Natural killer cell (primary cell): Measurements from ENCODE around the gene SNX9. TPM values are rescaled to one million over a fixed set of nuclear protein-coding genes. Genes with fewer than 3 reads are reported as not detected.

Experiments used
- ATAC-seq, 3 donors: fragments of 150-1000 bp in 2 of 3; fragments of 200-7000 bp in 1 of 3; cut with Tn5 transposase; 1 replicate in 1 of 3; 2 replicates in 2 of 3; pipeline ENCODE4 v1.10.0; 2021; ENCODE audit warnings: mild to moderate bottlenecking in 2 of 3, moderate library complexity in 2 of 3
- DNase-seq, 2 donors: peaks; one replicate each; pipeline versions ENCODE4 v3.0.0 to v3.0.0-alpha.2; 2013 to 2021; ENCODE audit warnings: mixed read lengths in 1 of 2
- H3K27ac ChIP-seq: one replicate; pipeline ENCODE4 v1.5.1; 2013; ENCODE audit warnings: mild to moderate bottlenecking, low read length
- H3K27me3 ChIP-seq: one replicate; pipeline ENCODE4 v1.6.1; 2013; ENCODE audit warnings: low read length; ENCODE audit not compliant: control insufficient read depth, insufficient read depth
- H3K36me3 ChIP-seq: one replicate; pipeline ENCODE4 v1.6.1; 2013; ENCODE audit warnings: low read length; ENCODE audit not compliant: control insufficient read depth, insufficient read depth
- H3K4me1 ChIP-seq: one replicate; pipeline ENCODE4 v1.6.1; 2013; ENCODE audit warnings: low read length; ENCODE audit not compliant: control insufficient read depth, insufficient read depth
- H3K4me3 ChIP-seq: one replicate; pipeline ENCODE4 v1.5.1; 2013; ENCODE audit warnings: low read length
- H3K9me3 ChIP-seq: one replicate; pipeline ENCODE4 v1.6.1; 2013; ENCODE audit warnings: low read length; ENCODE audit not compliant: control insufficient read depth, insufficient read depth
- H3K27ac Mint-ChIP-seq, 2 donors: one replicate each; pipeline ENCODE4 v1.8.0; 2022; ENCODE audit warnings: mild to moderate bottlenecking in 2 of 2, mixed read lengths in 2 of 2, moderate library complexity in 1 of 2
- H3K27me3 Mint-ChIP-seq, 2 donors: one replicate each; pipeline ENCODE4 v1.8.0; 2022; ENCODE audit warnings: low read depth in 2 of 2, mixed read lengths in 2 of 2
- H3K36me3 Mint-ChIP-seq: one replicate; pipeline ENCODE4 v1.8.0; 2022; ENCODE audit warnings: mixed read lengths
- H3K4me1 Mint-ChIP-seq, 2 donors: one replicate each; pipeline ENCODE4 v1.8.0; 2022; ENCODE audit warnings: mixed read lengths in 2 of 2
- H3K4me3 Mint-ChIP-seq: one replicate; pipeline ENCODE4 v1.8.0; 2022; ENCODE audit warnings: mild to moderate bottlenecking, moderate library complexity, mixed read lengths
- H3K9me3 Mint-ChIP-seq, 2 donors: one replicate each; pipeline ENCODE4 v1.8.0; 2022; ENCODE audit warnings: mixed read lengths in 2 of 2
- CTCF ChIP-seq: fragments of 200-600 bp; IDR thresholded peaks from one replicate; pipeline ENCODE4 v1.8.0; 2022; ENCODE audit warnings: antibody characterized with exemption
- WGBS: methylation state at CpG from one replicate; pipeline ENCODE4 v1.1.7; 2013; ENCODE audit warnings: missing lambda C conversion rate; ENCODE audit not compliant: insufficient coverage; 5-methylcytosine and 5-hydroxymethylcytosine counted together
- intact Hi-C: fragments of 100-400 bp; cut with micrococcal nuclease; formaldehyde crosslinking; loops from one replicate; pipeline ENCODE4 v1.14.2; 2022
- total RNA-seq, 4 donors: library from RNA; stranded (reverse); fragments of 120-200 nt in 1 of 4; gene quantifications; one replicate each; pipeline versions ENCODE4 v1.2.3 to v1.2.4, GENCODE V29; 2013 to 2022

Gene SNX9
- total RNA-seq, 3 donors from 2014 or later (not counting 1 experiment from before 2014, with no cell fraction given), result 6.0 to 9.7 (median 7.3) TPM

DNA sequence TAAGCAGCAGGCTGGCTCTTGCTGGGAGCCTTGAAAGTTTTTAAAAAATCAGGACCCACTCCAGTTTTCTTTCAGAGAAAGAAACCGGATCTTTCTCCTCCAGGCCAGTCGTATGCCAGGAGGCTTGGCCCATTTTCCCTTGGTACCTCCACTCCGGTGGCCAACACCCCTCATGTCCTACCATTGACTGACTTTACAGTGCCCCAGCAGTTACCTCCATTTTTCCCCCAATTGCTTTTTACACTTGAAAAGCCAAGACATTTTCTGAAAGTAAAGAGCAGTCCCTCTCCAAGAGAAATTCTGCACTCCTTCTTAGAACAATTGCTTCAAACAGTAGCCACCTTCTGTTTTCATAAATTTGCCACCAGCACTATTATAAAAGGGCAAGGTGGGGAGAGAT is 47.7 kb upstream of the SNX9 start:
- 96% methylated on average over 3 of the region's 3 CpGs for WGBS

DNA sequence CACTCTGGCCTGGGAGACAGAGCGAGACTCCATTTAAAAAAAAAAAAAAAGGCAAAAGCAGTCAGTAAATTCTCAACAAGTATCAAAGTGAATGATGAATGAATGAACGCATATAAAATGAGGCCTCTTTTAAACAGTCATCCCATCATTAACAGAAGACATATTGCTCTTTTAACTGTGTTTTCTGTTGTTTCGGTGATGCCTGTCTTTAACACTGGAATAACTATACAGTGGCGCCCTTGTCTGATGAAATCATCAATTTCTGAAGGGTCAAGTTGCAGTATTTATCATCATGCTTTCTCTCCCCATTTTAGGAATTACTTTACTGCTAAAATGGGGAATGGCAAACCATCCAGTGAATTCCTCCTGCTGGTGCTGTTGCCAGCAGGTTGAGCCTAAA is 45.7 kb upstream of the SNX9 start:
- Histone ChIP-seq H3K4me3 (no peak overlapping the region), H3K27me3 (no peaks in the 10 kb centered on the region), H3K4me1 (no peaks in the 10 kb centered on the region), H3K9me3 (no peaks in the 10 kb centered on the region), H3K36me3 (no peaks in the 10 kb centered on the region), H3K27ac (no peak overlapping the region)
- ATAC-seq (no peak), DNase-seq (no peak)
- no peak for TF ChIP-seq CTCF
- Mint-ChIP-seq H3K4me1 (peaks cover 0 to 11% of the 10 kb centered on the region in 2 donors), H3K36me3 (no peaks in the 10 kb centered on the region), H3K4me3 (no peak overlapping the region), H3K9me3 (no peaks in the 10 kb centered on the region), H3K27me3 (peaks cover 16 to 21% of the 10 kb centered on the region in 2 donors), H3K27ac (no peak overlapping the region)
- 93% methylated on average over 4 of the region's 4 CpGs for WGBS
- intact Hi-C loops, result no loop called here

More for the DNA sequence above, 47.7 kb upstream of the SNX9 start:
- intact Hi-C loops, result no loop called here
- no peak for TF ChIP-seq CTCF
- H3K27me3 ChIP-seq, result no peaks in the 10 kb centered on the region
- Mint-ChIP-seq H3K4me1 (peaks cover 0 to 11% of the 10 kb centered on the region in 2 donors), H3K27ac (no peak overlapping the region), H3K9me3 (no peaks in the 10 kb centered on the region), H3K27me3 (peaks cover 20 to 25% of the 10 kb centered on the region in 2 donors), H3K4me3 (no peak overlapping the region), H3K36me3 (no peaks in the 10 kb centered on the region)
- H3K36me3 ChIP-seq, result no peaks in the 10 kb centered on the region
- H3K4me3 ChIP-seq, result no peak overlapping the region
- no peaks in the 10 kb centered on the region for H3K9me3 ChIP-seq
- H3K4me1 ChIP-seq, result no peaks in the 10 kb centered on the region
- no peak overlapping the region for H3K27ac ChIP-seq
- ATAC-seq, result no peak
- no peak for DNase-seq

- no peaks in the 10 kb centered on the region for H3K36me3 ChIP-seq
- intact Hi-C loops, result no loop called here
- DNase-seq, result no peak
- H3K36me3 Mint-ChIP-seq, result no peaks in the 10 kb centered on the region
- H3K9me3 Mint-ChIP-seq, result no peaks in the 10 kb centered on the region
- H3K4me1 Mint-ChIP-seq, result peaks cover 0 to 7% of the 10 kb centered on the region in 2 donors
- no peaks in the 10 kb centered on the region for H3K27me3 ChIP-seq
- no peak overlapping the region for H3K27ac ChIP-seq
- H3K4me3 ChIP-seq, result no peak overlapping the region
- WGBS, result 92% methylated on average over 4 of the region's 4 CpGs
- no peak for TF ChIP-seq CTCF
- H3K4me1 ChIP-seq, result no peaks in the 10 kb centered on the region
- H3K9me3 ChIP-seq, result no peaks in the 10 kb centered on the region
- H3K4me3 Mint-ChIP-seq, result no peak overlapping the region
- no peak for ATAC-seq
- peaks cover 9 to 13% of the 10 kb centered on the region in 2 donors for H3K27me3 Mint-ChIP-seq
- H3K27ac Mint-ChIP-seq, result no peak overlapping the region
Observed at GRCh38 chr6:157778719-157779118, 44.3 kb upstream of the SNX9 start.
